Pancreas (tissue), 10 donors: Measurements from ENCODE around the gene TENM4. TPM values are rescaled to one million over a fixed set of nuclear protein-coding genes. Genes with fewer than 3 reads are reported as not detected.

Source experiments
- ATAC-seq, 4 donors: fragments of 200-7000 bp; cut with Tn5 transposase; one replicate each; pipeline versions ENCODE4 v1.8.0 to v1.9.1; 2020; ENCODE audit warnings: mild to moderate bottlenecking in 4 of 4, moderate library complexity in 4 of 4
- DNase-seq, 6 donors: peaks; one replicate each; pipeline ENCODE4 v3.0.0-alpha.2; 2020
- FAIRE-seq: peaks from 2 replicates; lab custom pipeline; 2012; peaks lifted over from hg19 to GRCh38; lab: Jason Lieb, UNC
- H3K27ac ChIP-seq, 4 donors: fragments of 200-600 bp; sonication (generic); 1 replicate in 3 of 4; 2 replicates in 1 of 4; pipeline versions ENCODE4 v1.5.0 to v1.8.0; 2020
- H3K27me3 ChIP-seq, 4 donors: fragments of 200-600 bp; one replicate each; pipeline ENCODE4 v1.8.0; 2021
- H3K36me3 ChIP-seq, 3 donors: fragments of 200-600 bp; sonication (generic) in 1 of 3; one replicate each; pipeline versions ENCODE4 v1.5.0 to v1.8.0; 2020 to 2021
- H3K4me1 ChIP-seq, 3 donors: fragments of 200-600 bp; one replicate each; pipeline ENCODE4 v1.8.0; 2021
- H3K4me3 ChIP-seq, 4 donors: fragments of 200-600 bp; sonication (generic) in 2 of 4; one replicate each; pipeline versions ENCODE4 v1.5.0 to v1.8.0; 2020 to 2021
- H3K9me3 ChIP-seq, 4 donors: fragments of 200-600 bp; one replicate each; pipeline ENCODE4 v1.8.0; 2021
- WGBS, 2 donors: extraction: QIAGEN DNeasy Blood & Tissue Kit; methylation state at CpG; one replicate each; pipeline ENCODE4 v1.1.7; 2013; 5-methylcytosine and 5-hydroxymethylcytosine counted together
- intact Hi-C, 3 donors: fragments of 100-400 bp; cut with DNase I; formaldehyde crosslinking; loops; one replicate each; pipeline versions ENCODE4 v1.11.1 to v1.14.2; 2022
- polyA plus RNA-seq, 2 donors: library from polyadenylated mRNA; stranded (reverse); fragments of 200-250 nt; gene quantifications; one replicate each; pipeline ENCODE4 v1.2.3, GENCODE V29; 2013
- total RNA-seq, 6 donors: library from RNA; stranded (reverse); fragmentation: NEBNext Ultra II Directional in 4 of 6; extraction: Animal tissue kit (Norgen Biotek cat#: 25700) in 4 of 6; gene quantifications; one replicate each; pipeline versions ENCODE4 v1.2.1 to v1.2.4, GENCODE V29; 2021 to 2023
- TF ChIP-seq, protein P1 (sequence below), 4 donors: fragments of 200-600 bp; sonication (generic) in 3 of 4; IDR thresholded peaks; one replicate each; pipeline versions ENCODE4 v1.5.0 to v1.8.0; 2021; ENCODE audit warnings: antibody characterized with exemption in 4 of 4
- donor health status: healthy with polysubstance abuse.
- donor health status: DM: no; HTN: no; CAD: no; lungs with moderate emphysema.
- donor health status: DM: no; HTN: no; CAD: no.
- donor health status: control.
- donor health status: control.
- donor health status: Bipolar disorder and iron deficiency.
- donor health status: DM: yes; HTN: yes; CAD: no.
- donor health status: DM: no; HTN: no; CAD: no.
- donor health status: DM: no; HTN: no; CAD: no.
- donor health status: DM: yes; HTN: yes; CAD: no.

TENM4 gene
- total and polyA plus RNA-seq, 8 donors: 0.37 to 6.8 (median 1.3) TPM

- no peak overlapping the region for H3K4me3 ChIP-seq
- no peak overlapping the region for H3K27ac ChIP-seq
- WGBS, 2 donors: 89 to 93% methylated on average over 6 of the region's 6 CpGs
- no peaks in the 10 kb centered on the region for H3K9me3 ChIP-seq
- intact Hi-C loops: no loop called here
- no peak for FAIRE-seq
- H3K27me3 ChIP-seq: no peaks in the 10 kb centered on the region
- no peak for DNase-seq
- TF ChIP-seq, protein P1, sequence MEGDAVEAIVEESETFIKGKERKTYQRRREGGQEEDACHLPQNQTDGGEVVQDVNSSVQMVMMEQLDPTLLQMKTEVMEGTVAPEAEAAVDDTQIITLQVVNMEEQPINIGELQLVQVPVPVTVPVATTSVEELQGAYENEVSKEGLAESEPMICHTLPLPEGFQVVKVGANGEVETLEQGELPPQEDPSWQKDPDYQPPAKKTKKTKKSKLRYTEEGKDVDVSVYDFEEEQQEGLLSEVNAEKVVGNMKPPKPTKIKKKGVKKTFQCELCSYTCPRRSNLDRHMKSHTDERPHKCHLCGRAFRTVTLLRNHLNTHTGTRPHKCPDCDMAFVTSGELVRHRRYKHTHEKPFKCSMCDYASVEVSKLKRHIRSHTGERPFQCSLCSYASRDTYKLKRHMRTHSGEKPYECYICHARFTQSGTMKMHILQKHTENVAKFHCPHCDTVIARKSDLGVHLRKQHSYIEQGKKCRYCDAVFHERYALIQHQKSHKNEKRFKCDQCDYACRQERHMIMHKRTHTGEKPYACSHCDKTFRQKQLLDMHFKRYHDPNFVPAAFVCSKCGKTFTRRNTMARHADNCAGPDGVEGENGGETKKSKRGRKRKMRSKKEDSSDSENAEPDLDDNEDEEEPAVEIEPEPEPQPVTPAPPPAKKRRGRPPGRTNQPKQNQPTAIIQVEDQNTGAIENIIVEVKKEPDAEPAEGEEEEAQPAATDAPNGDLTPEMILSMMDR (IDR thresholded peaks at IDR 0.05): no peak
- H3K4me1 ChIP-seq: no peaks in the 10 kb centered on the region
- no peak for ATAC-seq
- no peaks in the 10 kb centered on the region for H3K36me3 ChIP-seq
Observed at GRCh38 chr11:78770931-78771330, 669.9 kb downstream of the TENM4 start.

- intact Hi-C loops: no loop called here
- 88 to 90% methylated on average over 5 of the region's 5 CpGs for WGBS, 2 donors
- Histone ChIP-seq H3K27me3 (no peaks in the 10 kb centered on the region), H3K4me1 (no peaks in the 10 kb centered on the region), H3K9me3 (no peaks in the 10 kb centered on the region), H3K36me3 (no peaks in the 10 kb centered on the region), H3K4me3 (no peak overlapping the region), H3K27ac (no peak overlapping the region)
- DNase-seq (no peak), ATAC-seq (no peak), FAIRE-seq (no peak)
- TF ChIP-seq, protein P1 (IDR thresholded peaks at IDR 0.05): no peak
Observed at GRCh38 chr11:78768971-78769370, 671.9 kb downstream of the TENM4 start.

- FAIRE-seq (no peak), ATAC-seq (no peak), DNase-seq (no peak)
- Histone ChIP-seq H3K4me3 (no peak overlapping the region), H3K36me3 (no peaks in the 10 kb centered on the region), H3K9me3 (no peaks in the 10 kb centered on the region), H3K27me3 (no peaks in the 10 kb centered on the region), H3K4me1 (no peaks in the 10 kb centered on the region), H3K27ac (no peak overlapping the region)
- TF ChIP-seq, protein P1 (IDR thresholded peaks at IDR 0.05): no peak
- intact Hi-C loops: no loop called here
- WGBS, 2 donors: 85 to 90% methylated on average over 3 of the region's 3 CpGs
Observed at GRCh38 chr11:78768345-78768744, 672.5 kb downstream of the TENM4 start.

GRCh38 chr11:78767027-78767932 is 673.5 kb downstream of the TENM4 start:
- H3K4me1 ChIP-seq: no peaks in the 10 kb centered on the region
- intact Hi-C loops: no loop called here
- H3K36me3 ChIP-seq: no peaks in the 10 kb centered on the region
- no peak for ATAC-seq
- H3K27ac ChIP-seq: no peak overlapping the region
- H3K27me3 ChIP-seq: no peaks in the 10 kb centered on the region
- no peak overlapping the region for H3K4me3 ChIP-seq
- 86 to 88% methylated on average over 8 of the region's 8 CpGs for WGBS, 2 donors
- FAIRE-seq: no peak
- H3K9me3 ChIP-seq: no peaks in the 10 kb centered on the region
- DNase-seq: no peak
- TF ChIP-seq, protein P1 (IDR thresholded peaks at IDR 0.05): no peak

DNA sequence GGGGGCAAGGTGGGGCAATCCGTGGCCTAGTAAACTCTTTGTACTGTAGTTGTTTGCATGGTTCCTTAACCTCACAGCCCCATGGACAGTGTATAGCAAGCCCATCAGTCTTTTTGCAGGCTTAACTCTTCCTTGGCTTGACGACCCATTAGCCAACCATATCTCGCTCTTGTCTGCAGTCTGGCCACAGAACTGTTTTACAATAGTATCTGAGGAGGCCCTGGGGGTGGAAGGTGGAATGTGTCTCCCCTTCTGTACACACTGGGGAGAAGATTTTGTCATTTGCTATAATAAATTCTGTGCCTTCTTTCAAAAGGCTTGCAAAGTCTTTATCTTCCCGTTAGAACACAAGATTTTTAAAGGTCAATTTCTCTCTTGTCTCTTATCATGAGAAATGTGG is 675.9 kb downstream of the TENM4 start:
- 75 to 77% methylated on average over 4 of the region's 4 CpGs for WGBS, 2 donors
- no peaks in the 10 kb centered on the region for H3K27me3 ChIP-seq
- H3K27ac ChIP-seq: no peak overlapping the region
- ATAC-seq (no peak), FAIRE-seq (no peak), DNase-seq (no peak)
- no peaks in the 10 kb centered on the region for H3K9me3 ChIP-seq
- TF ChIP-seq, protein P1 (IDR thresholded peaks at IDR 0.05): no peak
- no peaks in the 10 kb centered on the region for H3K36me3 ChIP-seq
- intact Hi-C loops: no loop called here
- no peaks in the 10 kb centered on the region for H3K4me1 ChIP-seq
- no peak overlapping the region for H3K4me3 ChIP-seq
